NCI-H526 (cell line): ENCODE data around the gene BOK.
A peak's percentile ranks its signal among the peaks of the same experiment; 100 is the strongest.
"Not testable (repeated sequence)": the region's sequence is repeated elsewhere in the genome, so short reads cannot be mapped to it uniquely, and the experiment has no call there.

Experiments
- DNase-seq, 2 experiments: peaks; one replicate each; lab custom pipeline; 2025; lab: John Stamatoyannopoulos, UW

BOK gene

DNA sequence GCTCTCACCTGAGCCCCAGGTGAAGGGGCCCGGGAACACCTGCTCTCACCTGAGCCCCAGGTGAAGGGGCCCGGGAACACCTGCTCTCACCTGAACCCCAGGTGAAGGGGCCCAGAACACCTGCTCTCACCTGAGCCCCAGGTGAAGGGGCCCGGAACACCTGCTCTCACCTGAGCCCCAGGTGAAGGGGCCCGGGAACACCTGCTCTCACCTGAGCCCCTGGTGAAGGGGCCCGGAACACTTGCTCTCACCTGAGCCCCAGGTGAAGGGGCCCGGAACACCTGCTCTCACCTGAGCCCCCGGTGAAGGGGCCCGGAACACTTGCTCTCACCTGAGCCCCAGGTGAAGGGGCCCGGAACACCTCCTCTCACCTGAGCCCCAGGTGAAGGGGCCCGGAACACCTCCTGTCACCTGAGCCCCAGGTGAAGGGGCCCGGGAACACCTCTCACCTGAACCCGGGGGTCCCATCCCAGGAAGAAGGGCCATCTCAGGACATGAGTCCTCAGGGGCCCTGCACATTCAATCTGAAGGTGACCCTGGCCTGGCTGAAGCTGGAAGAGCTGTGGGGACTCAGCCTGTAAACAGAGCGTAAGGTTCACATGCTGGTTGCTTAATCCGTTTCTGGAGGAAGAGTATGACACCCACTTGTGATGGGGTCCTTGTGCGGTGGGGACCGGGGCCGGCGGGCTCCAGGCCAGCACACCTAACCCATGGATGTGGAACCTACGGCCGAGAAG, 14.5 kb downstream of the BOK start:
- DNase-seq = not testable (repeated sequence)

DNA sequence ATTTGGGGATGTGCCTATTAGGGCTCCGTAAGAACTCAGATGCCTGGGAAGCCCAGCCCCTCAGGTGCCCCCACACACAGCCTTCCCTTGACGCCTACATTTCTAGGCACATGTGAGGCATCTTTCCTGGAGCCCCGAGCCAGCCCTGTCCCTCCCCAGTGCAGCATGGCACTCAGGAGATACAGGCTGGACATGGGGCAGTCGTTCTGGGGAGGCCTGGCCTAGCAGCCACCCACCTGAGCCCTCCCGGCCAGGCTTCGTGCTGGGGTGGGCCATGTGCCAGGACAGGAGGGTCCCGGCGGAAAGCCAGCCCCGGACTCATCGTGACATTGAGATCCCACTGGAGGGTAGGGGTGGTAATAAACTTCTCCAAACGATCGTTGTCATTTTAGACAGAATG, 15.2 kb downstream of the BOK start:
- DNase-seq = no peak

DNA sequence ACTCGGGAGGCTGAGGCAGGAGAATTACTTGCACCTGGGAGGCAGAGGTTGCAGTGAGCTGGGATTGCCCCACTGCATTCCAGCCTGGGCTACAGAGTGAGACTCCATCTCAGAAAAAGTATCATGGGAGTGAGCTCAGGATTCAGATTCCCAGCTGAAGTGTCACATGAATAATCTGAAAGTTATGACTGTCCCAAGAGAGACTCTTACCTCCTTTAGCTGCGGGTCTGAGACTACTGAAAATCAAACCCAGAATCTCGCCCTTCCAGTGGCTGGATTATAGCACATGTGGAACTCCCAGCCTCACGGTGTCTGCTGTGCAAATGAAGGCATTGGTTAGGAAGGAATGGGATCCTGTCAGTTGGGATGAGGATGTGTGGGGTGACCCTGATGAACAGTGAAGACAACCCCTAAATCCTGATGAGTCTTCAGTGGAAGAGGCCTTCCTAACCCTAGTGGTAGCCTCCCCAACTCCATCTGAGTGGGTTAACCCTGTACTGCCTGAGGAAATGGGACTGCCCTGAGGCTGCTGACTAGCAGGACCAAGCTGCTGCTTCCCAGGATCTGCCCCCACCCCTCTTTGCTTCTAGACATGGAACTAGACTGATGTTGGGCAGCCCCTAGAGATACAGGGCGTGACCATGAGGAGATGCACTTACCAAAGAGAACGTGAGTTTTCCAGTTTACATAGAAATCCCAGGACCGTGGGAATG, 16.5 kb downstream of the BOK start:
- DNase-seq = no peak

DNA sequence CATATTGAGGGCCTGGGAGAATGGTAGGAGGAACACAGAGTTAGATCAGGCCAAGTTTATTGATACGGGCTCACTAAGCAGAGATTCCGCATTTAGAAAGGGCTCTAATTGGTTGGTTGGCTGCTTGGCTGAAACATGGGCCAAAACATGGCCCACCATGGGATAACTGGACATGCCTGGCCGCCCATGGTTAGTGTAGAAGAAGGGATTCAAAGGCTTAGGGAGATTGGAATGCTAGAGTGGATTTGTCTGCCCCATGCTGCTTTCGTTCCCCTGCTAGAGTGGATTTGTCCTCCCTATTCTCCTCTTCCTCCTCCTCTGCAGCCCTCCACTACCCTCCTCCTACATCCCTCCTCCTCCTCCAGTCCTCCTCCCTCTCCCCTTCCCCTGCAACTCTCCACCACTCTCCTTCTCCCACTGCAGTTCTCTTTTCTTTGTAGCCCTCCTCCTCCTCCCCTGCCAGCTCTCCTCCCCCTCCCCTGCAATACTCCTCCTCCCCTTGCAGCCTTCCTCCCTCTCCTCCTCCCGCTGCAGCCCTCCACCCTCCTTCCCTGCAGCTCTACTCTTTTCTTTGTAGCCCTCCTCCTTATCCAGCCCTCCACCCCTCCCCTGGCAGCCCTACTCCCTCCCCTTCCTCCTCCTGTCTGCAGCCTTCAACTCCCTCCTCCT, 17.2 kb downstream of the BOK start:
- DNase-seq = no peak

GRCh38 chr2:241576293-241576654, 17.7 kb downstream of the BOK start:
- DNase-seq = no peak

DNA sequence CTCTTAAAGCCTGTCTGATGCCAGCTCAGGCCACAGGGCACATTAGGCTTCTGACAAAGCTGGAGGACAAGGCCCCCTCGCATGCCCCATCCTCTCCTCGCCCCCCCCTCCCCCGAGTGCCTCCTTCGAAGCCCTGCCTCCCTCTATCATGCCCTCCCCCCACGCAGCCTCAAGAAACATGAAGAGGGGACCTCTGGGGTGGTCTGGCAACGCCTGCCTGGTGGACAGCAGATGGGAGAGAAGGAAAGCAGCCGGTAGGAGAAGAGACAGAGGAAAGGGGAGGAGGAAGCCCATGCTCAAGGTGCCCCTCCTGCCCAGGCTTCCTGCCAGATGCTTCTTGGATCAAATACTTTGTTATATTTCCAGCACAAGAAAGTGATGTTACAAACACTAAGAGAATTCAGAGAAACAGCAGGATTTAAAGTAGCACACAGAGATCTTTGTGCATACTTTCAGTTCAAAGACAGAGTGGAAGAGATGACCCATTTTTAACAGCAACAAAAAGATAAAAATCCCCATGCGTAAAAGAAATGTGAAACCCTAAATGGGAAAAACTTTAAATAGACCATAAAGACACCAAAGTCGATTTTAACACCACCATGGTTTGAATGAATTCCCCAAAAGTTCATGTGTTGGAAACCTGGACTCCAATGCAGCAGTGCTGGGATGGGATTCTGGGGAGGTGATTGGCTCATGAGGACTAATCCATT, 19.0 kb downstream of the BOK start:
- no peak for DNase-seq

GRCh38 chr2:241579281-241579680, 20.7 kb downstream of the BOK start:
- DNase-seq = no peak

- no peak for DNase-seq
Measured at GRCh38 chr2:241582328-241582727, 23.8 kb downstream of the BOK start.

- DNase-seq = no peak
Measured at GRCh38 chr2:241582806-241583205, 24.3 kb downstream of the BOK start.

DNA sequence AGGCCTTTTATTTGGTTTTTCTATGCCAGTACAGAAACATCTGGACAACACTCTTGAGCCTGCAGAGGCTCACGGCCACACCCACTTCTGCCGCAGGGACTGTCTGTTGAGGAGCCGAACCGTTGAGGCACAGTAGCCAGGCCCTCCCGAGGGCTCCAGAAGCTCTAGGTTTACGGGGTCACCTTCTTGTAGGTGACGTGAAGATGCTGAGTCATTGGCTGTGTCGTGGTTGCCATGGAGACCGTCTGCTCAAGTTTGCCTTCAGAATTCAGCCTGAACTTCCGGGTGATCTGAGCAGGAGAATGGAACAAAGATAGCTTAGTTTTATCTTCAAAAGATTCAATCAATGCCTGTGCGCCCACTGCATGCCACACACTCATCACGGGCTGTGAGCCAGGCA, 25.9 kb downstream of the BOK start:
- no peak for DNase-seq

DNA sequence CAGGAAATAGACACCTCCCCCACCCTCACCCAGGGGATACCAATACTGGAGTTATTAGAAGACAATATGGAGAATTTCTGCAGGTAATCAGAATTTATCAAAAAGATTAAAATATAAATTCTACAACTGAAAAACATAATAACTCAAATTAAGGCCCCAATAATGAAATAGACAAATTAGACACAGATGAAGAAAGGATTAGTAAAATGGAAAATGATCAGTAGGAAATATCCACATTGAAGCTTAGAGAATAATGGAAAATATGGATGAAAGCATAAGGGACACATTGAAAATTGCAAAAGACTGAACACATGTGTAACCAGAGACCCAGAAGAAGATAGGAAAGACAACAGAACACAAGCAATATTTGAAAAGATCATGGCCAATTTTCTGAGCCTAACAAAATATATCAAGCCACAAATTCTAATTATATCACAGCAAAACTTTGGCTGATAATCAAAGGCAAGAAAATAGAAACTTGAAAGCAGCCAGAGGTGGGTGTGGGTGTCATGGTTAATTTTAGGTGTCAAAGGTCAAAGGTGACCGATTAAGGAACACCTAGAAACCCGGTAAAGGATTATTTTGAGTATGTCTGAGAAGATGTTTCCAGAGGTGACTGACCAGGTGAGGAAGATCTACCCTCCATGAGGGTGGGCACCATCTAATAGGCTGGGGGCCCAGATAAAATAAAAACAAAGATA, 28.2 kb downstream of the BOK start:
- no peak for DNase-seq

- not testable (repeated sequence) for DNase-seq
Measured at GRCh38 chr2:241589863-241590262, 31.3 kb downstream of the BOK start.

GRCh38 chr2:241590496-241591455, 32.2 kb downstream of the BOK start:
- DNase-seq = not testable (repeated sequence)

DNA sequence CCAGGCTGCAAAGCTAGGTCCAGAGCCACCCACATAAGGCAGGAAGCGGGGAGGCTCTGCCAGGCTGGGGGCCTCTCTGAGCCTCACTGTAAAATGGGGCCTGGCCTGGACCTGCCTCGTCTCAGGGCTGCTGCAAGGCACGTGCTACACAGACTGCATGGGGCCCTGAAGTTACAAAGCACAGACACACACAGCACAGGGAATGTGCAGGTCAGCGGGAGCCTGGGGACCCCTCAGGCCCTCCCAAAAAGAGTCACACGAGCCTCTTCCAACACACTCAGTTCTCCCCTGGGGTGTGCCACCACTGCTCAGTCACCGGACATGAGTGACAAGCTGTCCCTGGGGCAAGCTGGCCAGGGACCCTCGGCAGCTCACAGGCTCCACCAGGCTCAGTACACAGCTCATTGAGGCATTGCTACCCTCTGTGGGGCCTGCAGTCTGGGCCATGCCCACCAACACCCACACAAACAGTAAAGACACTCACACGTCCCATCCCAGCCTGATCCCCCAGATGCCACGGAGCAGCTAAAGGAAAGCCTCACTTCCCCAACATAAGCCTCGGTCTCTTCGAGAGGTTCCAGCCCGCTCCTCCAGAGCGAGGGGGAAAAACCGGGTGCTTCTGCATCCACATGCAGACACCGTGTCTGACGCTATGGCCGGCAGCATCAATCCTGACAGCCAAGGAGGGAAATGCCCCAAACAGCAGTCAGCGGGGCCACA, 33.7 kb downstream of the BOK start:
- no peak for DNase-seq

DNA sequence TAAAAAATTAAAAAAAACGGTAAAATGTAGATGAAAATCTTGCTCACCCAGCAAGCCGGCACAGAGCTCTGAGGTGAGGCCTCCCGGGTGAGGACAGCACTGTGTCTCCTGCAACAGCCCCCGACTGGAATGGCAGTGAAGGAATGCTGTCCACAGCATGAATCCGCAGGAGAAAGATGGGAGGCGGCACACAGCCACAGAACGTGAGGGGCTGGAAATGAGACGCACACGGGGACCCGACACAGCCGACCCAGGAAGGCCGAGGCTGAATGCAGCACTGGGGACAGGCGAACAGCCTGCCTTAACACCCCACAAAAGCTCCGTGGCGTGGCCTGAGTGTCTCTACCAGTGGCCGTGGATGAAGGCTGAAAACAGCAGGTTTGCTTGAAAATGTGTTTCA, 34.7 kb downstream of the BOK start:
- DNase-seq = no peak

DNA sequence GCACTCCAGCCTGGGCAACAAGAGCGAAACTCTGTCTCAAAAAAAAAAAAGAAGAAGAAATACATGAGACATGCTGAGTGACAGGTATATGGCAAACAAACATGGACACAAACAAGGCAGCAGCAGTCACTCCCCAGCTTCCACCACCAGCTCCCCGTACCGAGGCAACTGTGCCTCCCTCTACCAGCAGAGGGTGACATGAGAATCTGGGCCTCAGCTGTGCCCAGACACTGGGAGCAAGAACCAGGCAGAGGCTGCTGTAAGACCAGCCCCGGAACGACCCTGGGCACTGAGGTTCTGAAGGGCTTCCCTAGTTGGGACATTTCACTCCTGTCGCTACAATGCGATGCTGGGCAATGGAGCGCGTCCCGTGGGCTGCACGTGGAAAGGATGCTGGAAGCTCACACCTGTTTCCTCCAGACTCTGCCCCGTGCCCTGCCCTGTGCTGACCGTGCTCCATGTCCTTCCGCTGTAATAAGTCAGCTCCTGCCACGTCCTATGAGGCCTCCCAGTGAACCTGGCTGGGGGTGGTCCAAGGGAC, 37.1 kb downstream of the BOK start:
- peak in 1 of 2 experiments; percentile 5 for DNase-seq

GRCh38 chr2:241597561-241597960, 39.0 kb downstream of the BOK start:
- DNase-seq = no peak

- DNase-seq = peak in 1 of 2 experiments; percentile 37
Measured at GRCh38 chr2:241598061-241598460, 39.5 kb downstream of the BOK start.

- peak in 1 of 2 experiments; percentile 51 for DNase-seq
Measured at GRCh38 chr2:241598487-241598886, 39.9 kb downstream of the BOK start.

- no peak for DNase-seq
Measured at GRCh38 chr2:241599615-241600014, 41.1 kb downstream of the BOK start.
